H1 (cell line): ENCODE data around the gene FPR3. TPM values are rescaled to one million over a fixed set of nuclear protein-coding genes. Genes with fewer than 3 reads are reported as not detected.

Source experiments
- GTF2F1 ChIP-seq: IDR thresholded peaks from 2 replicates; pipeline ENCODE4 v1.6.1; 2012; ENCODE audit warnings: low read depth, low read length, improper control_type of control experiment, borderline replicate concordance
- TBP ChIP-seq: IDR thresholded peaks from 2 replicates; pipeline ENCODE4 v1.6.1; 2011; ENCODE audit warnings: low read depth, low read length, improper control_type of control experiment
- ZNF274 ChIP-seq: IDR thresholded peaks from 2 replicates; pipeline ENCODE4 v1.7.0; 2012; ENCODE audit warnings: low read length, borderline replicate concordance; ENCODE audit errors: extremely low read depth
- polyA plus RNA-seq, 7 experiments: library from polyadenylated mRNA; depleted of rRNA in 3 of 7; stranded (reverse) in 5 of 7; unstranded in 2 of 7; fragments of >200 nt in 5 of 7; fragments of 200-250 nt in 2 of 7; gene quantifications; 1 replicate in 5 of 7; 2 replicates in 1 of 7; 4 replicates in 1 of 7; pipeline versions ENCODE4 v1.2.1 to v1.2.3, GENCODE V29; 2011 to 2013; ENCODE audit warnings: missing spikeins in 2 of 7, mixed read lengths in 2 of 7
- total RNA-seq: library from RNA; stranded (reverse); fragmentation: NEBNext Ultra II Directional; extraction: Animal tissue kit (Norgen Biotek cat#: 25700); gene quantifications from 2 replicates; pipeline ENCODE4 v1.2.1, GENCODE V29; 2021
- TF ChIP-seq, protein P1 (sequence below): fragments of 300-600 bp; sonication (generic); IDR thresholded peaks from 2 replicates; pipeline ENCODE4 v1.7.1; 2012; ENCODE audit warnings: low read length, moderate library complexity, mild to moderate bottlenecking, inconsistent platforms; ENCODE audit not compliant: insufficient replicate concordance

FPR3 gene
- total and polyA plus RNA-seq, 2 of the 8 experiments (the other 6 are each of a cell fraction or from before 2014, with no cell fraction given) = not detected

DNA sequence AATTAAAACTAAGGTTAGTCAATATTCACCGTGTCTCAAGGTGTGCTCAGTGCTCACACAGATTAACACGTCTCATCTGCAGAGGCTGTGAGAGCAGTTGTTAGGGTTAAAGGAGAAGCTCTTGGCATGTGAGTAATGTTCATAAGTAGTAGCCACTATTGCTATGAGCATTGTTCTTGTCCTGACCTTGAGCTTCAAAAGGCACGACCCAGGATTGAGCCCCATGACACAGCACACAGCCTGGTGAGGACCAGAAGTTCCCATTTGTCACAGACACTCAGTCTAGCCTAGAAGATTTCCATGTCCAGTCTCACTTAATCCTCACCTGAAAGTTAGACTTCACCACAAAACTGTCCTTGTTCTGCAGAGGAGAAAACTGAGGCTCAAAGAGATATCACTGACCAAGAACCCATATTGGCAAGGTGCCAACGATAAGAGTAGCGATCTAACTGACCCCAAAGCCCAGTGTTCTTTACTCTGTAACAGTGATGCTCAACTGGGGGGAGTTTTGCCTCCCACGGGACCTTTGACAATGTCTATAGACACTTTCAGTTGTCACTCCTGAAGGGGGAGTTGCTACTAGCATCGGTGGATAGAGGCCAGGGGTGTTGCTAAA, 26.0 kb downstream of the FPR3 start (continued):
- no peak for TF ChIP-seq GTF2F1
- TF ChIP-seq ZNF274 = no peak
- TF ChIP-seq, protein P1, sequence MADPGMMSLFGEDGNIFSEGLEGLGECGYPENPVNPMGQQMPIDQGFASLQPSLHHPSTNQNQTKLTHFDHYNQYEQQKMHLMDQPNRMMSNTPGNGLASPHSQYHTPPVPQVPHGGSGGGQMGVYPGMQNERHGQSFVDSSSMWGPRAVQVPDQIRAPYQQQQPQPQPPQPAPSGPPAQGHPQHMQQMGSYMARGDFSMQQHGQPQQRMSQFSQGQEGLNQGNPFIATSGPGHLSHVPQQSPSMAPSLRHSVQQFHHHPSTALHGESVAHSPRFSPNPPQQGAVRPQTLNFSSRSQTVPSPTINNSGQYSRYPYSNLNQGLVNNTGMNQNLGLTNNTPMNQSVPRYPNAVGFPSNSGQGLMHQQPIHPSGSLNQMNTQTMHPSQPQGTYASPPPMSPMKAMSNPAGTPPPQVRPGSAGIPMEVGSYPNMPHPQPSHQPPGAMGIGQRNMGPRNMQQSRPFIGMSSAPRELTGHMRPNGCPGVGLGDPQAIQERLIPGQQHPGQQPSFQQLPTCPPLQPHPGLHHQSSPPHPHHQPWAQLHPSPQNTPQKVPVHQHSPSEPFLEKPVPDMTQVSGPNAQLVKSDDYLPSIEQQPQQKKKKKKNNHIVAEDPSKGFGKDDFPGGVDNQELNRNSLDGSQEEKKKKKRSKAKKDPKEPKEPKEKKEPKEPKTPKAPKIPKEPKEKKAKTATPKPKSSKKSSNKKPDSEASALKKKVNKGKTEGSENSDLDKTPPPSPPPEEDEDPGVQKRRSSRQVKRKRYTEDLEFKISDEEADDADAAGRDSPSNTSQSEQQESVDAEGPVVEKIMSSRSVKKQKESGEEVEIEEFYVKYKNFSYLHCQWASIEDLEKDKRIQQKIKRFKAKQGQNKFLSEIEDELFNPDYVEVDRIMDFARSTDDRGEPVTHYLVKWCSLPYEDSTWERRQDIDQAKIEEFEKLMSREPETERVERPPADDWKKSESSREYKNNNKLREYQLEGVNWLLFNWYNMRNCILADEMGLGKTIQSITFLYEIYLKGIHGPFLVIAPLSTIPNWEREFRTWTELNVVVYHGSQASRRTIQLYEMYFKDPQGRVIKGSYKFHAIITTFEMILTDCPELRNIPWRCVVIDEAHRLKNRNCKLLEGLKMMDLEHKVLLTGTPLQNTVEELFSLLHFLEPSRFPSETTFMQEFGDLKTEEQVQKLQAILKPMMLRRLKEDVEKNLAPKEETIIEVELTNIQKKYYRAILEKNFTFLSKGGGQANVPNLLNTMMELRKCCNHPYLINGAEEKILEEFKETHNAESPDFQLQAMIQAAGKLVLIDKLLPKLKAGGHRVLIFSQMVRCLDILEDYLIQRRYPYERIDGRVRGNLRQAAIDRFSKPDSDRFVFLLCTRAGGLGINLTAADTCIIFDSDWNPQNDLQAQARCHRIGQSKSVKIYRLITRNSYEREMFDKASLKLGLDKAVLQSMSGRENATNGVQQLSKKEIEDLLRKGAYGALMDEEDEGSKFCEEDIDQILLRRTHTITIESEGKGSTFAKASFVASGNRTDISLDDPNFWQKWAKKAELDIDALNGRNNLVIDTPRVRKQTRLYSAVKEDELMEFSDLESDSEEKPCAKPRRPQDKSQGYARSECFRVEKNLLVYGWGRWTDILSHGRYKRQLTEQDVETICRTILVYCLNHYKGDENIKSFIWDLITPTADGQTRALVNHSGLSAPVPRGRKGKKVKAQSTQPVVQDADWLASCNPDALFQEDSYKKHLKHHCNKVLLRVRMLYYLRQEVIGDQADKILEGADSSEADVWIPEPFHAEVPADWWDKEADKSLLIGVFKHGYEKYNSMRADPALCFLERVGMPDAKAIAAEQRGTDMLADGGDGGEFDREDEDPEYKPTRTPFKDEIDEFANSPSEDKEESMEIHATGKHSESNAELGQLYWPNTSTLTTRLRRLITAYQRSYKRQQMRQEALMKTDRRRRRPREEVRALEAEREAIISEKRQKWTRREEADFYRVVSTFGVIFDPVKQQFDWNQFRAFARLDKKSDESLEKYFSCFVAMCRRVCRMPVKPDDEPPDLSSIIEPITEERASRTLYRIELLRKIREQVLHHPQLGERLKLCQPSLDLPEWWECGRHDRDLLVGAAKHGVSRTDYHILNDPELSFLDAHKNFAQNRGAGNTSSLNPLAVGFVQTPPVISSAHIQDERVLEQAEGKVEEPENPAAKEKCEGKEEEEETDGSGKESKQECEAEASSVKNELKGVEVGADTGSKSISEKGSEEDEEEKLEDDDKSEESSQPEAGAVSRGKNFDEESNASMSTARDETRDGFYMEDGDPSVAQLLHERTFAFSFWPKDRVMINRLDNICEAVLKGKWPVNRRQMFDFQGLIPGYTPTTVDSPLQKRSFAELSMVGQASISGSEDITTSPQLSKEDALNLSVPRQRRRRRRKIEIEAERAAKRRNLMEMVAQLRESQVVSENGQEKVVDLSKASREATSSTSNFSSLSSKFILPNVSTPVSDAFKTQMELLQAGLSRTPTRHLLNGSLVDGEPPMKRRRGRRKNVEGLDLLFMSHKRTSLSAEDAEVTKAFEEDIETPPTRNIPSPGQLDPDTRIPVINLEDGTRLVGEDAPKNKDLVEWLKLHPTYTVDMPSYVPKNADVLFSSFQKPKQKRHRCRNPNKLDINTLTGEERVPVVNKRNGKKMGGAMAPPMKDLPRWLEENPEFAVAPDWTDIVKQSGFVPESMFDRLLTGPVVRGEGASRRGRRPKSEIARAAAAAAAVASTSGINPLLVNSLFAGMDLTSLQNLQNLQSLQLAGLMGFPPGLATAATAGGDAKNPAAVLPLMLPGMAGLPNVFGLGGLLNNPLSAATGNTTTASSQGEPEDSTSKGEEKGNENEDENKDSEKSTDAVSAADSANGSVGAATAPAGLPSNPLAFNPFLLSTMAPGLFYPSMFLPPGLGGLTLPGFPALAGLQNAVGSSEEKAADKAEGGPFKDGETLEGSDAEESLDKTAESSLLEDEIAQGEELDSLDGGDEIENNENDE = no peak
- TF ChIP-seq TBP = no peak
